ENCODE data around the gene ZNF697. TPM values are rescaled to one million over a fixed set of nuclear protein-coding genes. Genes with fewer than 3 reads are reported as not detected.
A peak's percentile ranks its signal among the peaks of the same experiment; 100 is the strongest.

Gene ZNF697
- total and polyA plus RNA-seq, 2 donors (not counting 1 experiment from before 2014, with no cell fraction given), result not detected

DNA sequence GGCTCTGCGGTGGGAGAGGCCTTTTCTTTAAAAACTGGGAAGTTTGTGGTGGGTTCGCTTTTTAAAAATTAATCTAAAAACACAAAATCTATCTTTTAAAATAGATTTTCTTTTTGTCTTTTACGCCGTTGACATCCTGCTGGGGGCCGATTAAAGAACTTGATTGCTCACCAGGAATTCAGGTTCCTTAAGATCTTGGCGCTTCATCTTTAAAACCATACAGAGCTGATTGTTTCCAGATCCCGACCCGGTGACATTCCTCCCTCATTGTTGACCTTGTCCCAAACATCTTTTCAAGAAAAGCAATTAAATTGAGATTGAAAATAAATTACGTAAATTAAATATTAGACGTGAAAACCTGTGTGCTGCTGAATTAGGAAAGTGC lies 546 bp upstream of the ZNF697 start:
- no peaks in the 10 kb centered on the region for H3K36me3 ChIP-seq (replicated peaks in 1 of 2; ENCODE audit: control extremely low read depth in 1 of 2, control insufficient read depth in 1 of 2, extremely low read depth in 1 of 2, insufficient read depth in 2 of 2, low read length in 1 of 2)
- peak overlapping the region; percentile 60 for H3K9ac ChIP-seq (ENCODE audit: low read length)
- CTCF ChIA-PET, result interaction anchor here (1.8 kb wide), 1 partner anchor 13 kb away, joined by 3 read pairs; no protein-coding TSS in a partner anchor
- peaks cover 6 to 11% of the 10 kb centered on the region in 2 donors for H3K4me1 ChIP-seq (ENCODE audit: control insufficient read depth in 2 of 2, insufficient read depth in 2 of 2, low read length in 2 of 2)
- H3K9me3 ChIP-seq (ENCODE audit: control extremely low read depth in 1 of 3, control insufficient read depth in 2 of 3, insufficient read depth in 1 of 3, low read length in 2 of 3), result peaks cover 0 to 12% (median 0%) of the 10 kb centered on the region in 3 donors
- no peak for DNase-seq
- peaks cover 0 to 40% (median 33%) of the 10 kb centered on the region in 4 experiments for H3K27me3 ChIP-seq (replicated peaks in 1 of 4; ENCODE audit: control extremely low read depth in 1 of 4, control insufficient read depth in 3 of 4, insufficient read depth in 4 of 4, low read length in 3 of 4)
- Mint-ChIP-seq H3K9me3 (ENCODE audit: insufficient read depth) (no peaks in the 10 kb centered on the region), H3K27ac (no peak overlapping the region), H3K4me3 (peak overlapping the region; percentile 74), H3K27me3 (peaks cover 71% of the 10 kb centered on the region), H3K4me1 (peaks cover 13% of the 10 kb centered on the region)
- H2AFZ ChIP-seq (ENCODE audit: insufficient read depth, low read depth, low read length, poor library complexity, severe bottlenecking), result peak overlapping the region; percentile 53
- intact Hi-C loops (cut with micrococcal nuclease), result no loop called here
- H4K20me1 ChIP-seq (ENCODE audit: control insufficient read depth, insufficient read depth, low read length, poor library complexity, severe bottlenecking), result no peaks in the 10 kb centered on the region
- peak overlapping the region; percentile 73 for H3K4me2 ChIP-seq (replicated peaks; ENCODE audit: low read depth, low read length, poor library complexity, severe bottlenecking)
- ATAC-seq (ENCODE audit: low read depth), result no peak
- no peak overlapping the region for H3K27ac ChIP-seq (ENCODE audit: low read length in 2 of 2)
- no peaks in the 10 kb centered on the region for H3K79me2 ChIP-seq (ENCODE audit: control insufficient read depth, insufficient read depth, low read length)
- H3K4me3 ChIP-seq (ENCODE audit: control extremely low read depth in 1 of 5, extremely low read depth in 1 of 5, insufficient read depth in 1 of 5, low read depth in 2 of 5, low read length in 4 of 5), result peak overlapping the region in 2 of 5 experiments; percentile 44 to 61
- WGBS (ENCODE audit: insufficient coverage), result 50% methylated on average over 2 of the region's 10 CpGs
- TF ChIP-seq, protein P1, sequence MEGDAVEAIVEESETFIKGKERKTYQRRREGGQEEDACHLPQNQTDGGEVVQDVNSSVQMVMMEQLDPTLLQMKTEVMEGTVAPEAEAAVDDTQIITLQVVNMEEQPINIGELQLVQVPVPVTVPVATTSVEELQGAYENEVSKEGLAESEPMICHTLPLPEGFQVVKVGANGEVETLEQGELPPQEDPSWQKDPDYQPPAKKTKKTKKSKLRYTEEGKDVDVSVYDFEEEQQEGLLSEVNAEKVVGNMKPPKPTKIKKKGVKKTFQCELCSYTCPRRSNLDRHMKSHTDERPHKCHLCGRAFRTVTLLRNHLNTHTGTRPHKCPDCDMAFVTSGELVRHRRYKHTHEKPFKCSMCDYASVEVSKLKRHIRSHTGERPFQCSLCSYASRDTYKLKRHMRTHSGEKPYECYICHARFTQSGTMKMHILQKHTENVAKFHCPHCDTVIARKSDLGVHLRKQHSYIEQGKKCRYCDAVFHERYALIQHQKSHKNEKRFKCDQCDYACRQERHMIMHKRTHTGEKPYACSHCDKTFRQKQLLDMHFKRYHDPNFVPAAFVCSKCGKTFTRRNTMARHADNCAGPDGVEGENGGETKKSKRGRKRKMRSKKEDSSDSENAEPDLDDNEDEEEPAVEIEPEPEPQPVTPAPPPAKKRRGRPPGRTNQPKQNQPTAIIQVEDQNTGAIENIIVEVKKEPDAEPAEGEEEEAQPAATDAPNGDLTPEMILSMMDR (IDR thresholded peaks at IDR 0.05), result no peak
- POLR2A ChIA-PET, result no interaction called here

GRCh38 chr1:119647228-119647733 lies 785 bp downstream of the ZNF697 start:
- Histone ChIP-seq H3K9ac (ENCODE audit: low read length) (peak overlapping the region; percentile 60), H3K36me3 (replicated peaks in 1 of 2; ENCODE audit: control extremely low read depth in 1 of 2, control insufficient read depth in 1 of 2, extremely low read depth in 1 of 2, insufficient read depth in 2 of 2, low read length in 1 of 2) (no peaks in the 10 kb centered on the region), H2AFZ (ENCODE audit: insufficient read depth, low read depth, low read length, poor library complexity, severe bottlenecking) (no peak overlapping the region), H3K4me3 (ENCODE audit: control extremely low read depth in 1 of 5, extremely low read depth in 1 of 5, insufficient read depth in 1 of 5, low read depth in 2 of 5, low read length in 4 of 5) (no peak overlapping the region), H3K4me2 (replicated peaks; ENCODE audit: low read depth, low read length, poor library complexity, severe bottlenecking) (peak overlapping the region; percentile 73), H4K20me1 (ENCODE audit: control insufficient read depth, insufficient read depth, low read length, poor library complexity, severe bottlenecking) (no peaks in the 10 kb centered on the region), H3K9me3 (ENCODE audit: control extremely low read depth in 1 of 3, control insufficient read depth in 2 of 3, insufficient read depth in 1 of 3, low read length in 2 of 3) (peaks cover 0 to 12% (median 0%) of the 10 kb centered on the region in 3 donors), H3K27ac (ENCODE audit: low read length in 2 of 2) (no peak overlapping the region), H3K27me3 (replicated peaks in 1 of 4; ENCODE audit: control extremely low read depth in 1 of 4, control insufficient read depth in 3 of 4, insufficient read depth in 4 of 4, low read length in 3 of 4) (peaks cover 0 to 38% (median 34%) of the 10 kb centered on the region in 4 experiments), H3K4me1 (ENCODE audit: control insufficient read depth in 2 of 2, insufficient read depth in 2 of 2, low read length in 2 of 2) (peaks cover 6 to 11% of the 10 kb centered on the region in 2 donors), H3K79me2 (ENCODE audit: control insufficient read depth, insufficient read depth, low read length) (no peaks in the 10 kb centered on the region)
- ChIA-PET CTCF (no interaction called here), POLR2A (no interaction called here)
- 19% methylated on average over 11 of the region's 18 CpGs for WGBS (ENCODE audit: insufficient coverage)
- intact Hi-C loops (cut with micrococcal nuclease), result no loop called here
- no peak for DNase-seq
- peak overlapping the region; percentile 54 for H3K4me3 Mint-ChIP-seq
- no peak overlapping the region for H3K27ac Mint-ChIP-seq
- TF ChIP-seq, protein P1 (IDR thresholded peaks at IDR 0.05), result no peak
- no peak for TF ChIP-seq EZH2 (IDR thresholded peaks at IDR 0.05; ENCODE audit: borderline replicate concordance, insufficient read depth, low read depth, low read length, poor library complexity, severe bottlenecking)
- peaks cover 72% of the 10 kb centered on the region for H3K27me3 Mint-ChIP-seq
- H3K9me3 Mint-ChIP-seq (ENCODE audit: insufficient read depth), result no peaks in the 10 kb centered on the region
- peaks cover 13% of the 10 kb centered on the region for H3K4me1 Mint-ChIP-seq
- ATAC-seq (ENCODE audit: low read depth), result no peak

Measured in B cell (primary cell).